ENCODE measurements around the gene UPF3A.

DNA sequence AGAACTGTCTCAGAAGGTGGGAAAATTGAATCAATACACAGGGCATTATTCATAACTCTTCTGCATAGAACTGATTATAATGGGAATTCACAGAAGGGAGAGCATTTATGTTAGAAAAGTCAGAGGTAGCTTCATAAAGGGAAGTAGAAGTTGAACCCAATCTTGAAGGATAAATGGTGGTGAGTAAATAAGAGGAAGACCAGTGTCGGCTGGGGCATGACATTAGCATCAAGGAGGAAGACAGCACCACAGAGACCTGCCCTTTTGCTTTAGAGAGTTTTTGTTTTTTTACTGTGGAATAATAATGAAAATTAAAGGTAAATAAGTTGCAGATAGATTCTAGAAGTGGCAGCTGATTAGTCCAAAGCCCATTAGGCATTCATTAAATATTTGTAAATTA lies 24.9 kb upstream of the UPF3A start:
- TF ChIP-seq ZNF175 (tag by site-specific recombination; IDR thresholded peaks at IDR 0.05) (no peak), ZNF747 (tag by site-specific recombination; IDR thresholded peaks at IDR 0.05) (no peak)
- TF ChIP-seq, protein P1, sequence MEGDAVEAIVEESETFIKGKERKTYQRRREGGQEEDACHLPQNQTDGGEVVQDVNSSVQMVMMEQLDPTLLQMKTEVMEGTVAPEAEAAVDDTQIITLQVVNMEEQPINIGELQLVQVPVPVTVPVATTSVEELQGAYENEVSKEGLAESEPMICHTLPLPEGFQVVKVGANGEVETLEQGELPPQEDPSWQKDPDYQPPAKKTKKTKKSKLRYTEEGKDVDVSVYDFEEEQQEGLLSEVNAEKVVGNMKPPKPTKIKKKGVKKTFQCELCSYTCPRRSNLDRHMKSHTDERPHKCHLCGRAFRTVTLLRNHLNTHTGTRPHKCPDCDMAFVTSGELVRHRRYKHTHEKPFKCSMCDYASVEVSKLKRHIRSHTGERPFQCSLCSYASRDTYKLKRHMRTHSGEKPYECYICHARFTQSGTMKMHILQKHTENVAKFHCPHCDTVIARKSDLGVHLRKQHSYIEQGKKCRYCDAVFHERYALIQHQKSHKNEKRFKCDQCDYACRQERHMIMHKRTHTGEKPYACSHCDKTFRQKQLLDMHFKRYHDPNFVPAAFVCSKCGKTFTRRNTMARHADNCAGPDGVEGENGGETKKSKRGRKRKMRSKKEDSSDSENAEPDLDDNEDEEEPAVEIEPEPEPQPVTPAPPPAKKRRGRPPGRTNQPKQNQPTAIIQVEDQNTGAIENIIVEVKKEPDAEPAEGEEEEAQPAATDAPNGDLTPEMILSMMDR (tag by site-specific recombination; IDR thresholded peaks at IDR 0.05) = no peak
